OCI-LY7 (cell line): ENCODE results near the gene PCCA. TPM values are rescaled to one million over a fixed set of nuclear protein-coding genes. Genes with fewer than 3 reads are reported as not detected.
"Not testable (repeated sequence)": the region's sequence is repeated elsewhere in the genome, so short reads cannot be mapped to it uniquely, and the experiment has no call there.

Experiments used
- BruUV-seq: library from RNA; stranded (reverse); fragments of 400-500 nt; replicated peaks from 2 replicates; lab custom pipeline; 2021; lab: Mats Ljungman, UMichigan
- CTCF ChIA-PET: fragments of 300-600 bp; sonication (Branson Sonifier 250); formaldehyde crosslinking; loops from one replicate; lab custom pipeline; 2022; ENCODE audit warnings: antibody characterized with exemption; ENCODE audit not compliant: unreplicated experiment; lab: Charles Lee
- POLR2A ChIA-PET: fragments of 300-600 bp; sonication (Branson Sonifier 250); formaldehyde crosslinking; loops from one replicate; lab custom pipeline; 2022; ENCODE audit warnings: antibody characterized with exemption; lab: Charles Lee
- DNase-seq: peaks from one replicate; pipeline ENCODE4 v3.0.0-alpha.2; 2015; ENCODE audit warnings: low spot score
- H2AFZ ChIP-seq: fragments of 200-600 bp; sonication (generic), shearing (Covaris generic); 2 replicates; pipeline ENCODE4 v1.6.1; 2014; ENCODE audit warnings: mild to moderate bottlenecking, antibody characterized with exemption, low read length, moderate library complexity
- H3K27ac ChIP-seq: fragments of 200-600 bp; sonication (generic); 2 replicates; pipeline ENCODE4 v1.5.1; 2014; ENCODE audit warnings: mixed run types, low read depth, mild to moderate bottlenecking, moderate library complexity, low read length, inconsistent platforms; ENCODE audit not compliant: poor library complexity, severe bottlenecking
- H3K36me3 ChIP-seq: fragments of 200-600 bp; sonication (generic); 2 replicates; pipeline ENCODE4 v1.6.1; 2014; ENCODE audit warnings: mild to moderate bottlenecking, antibody characterized with exemption, low read length, moderate library complexity, mixed read lengths; ENCODE audit not compliant: insufficient read depth
- H3K4me1 ChIP-seq: fragments of 200-600 bp; sonication (generic); 2 replicates; pipeline ENCODE4 v1.5.1; 2014; ENCODE audit warnings: mild to moderate bottlenecking, low read length; ENCODE audit not compliant: insufficient read depth, poor library complexity, severe bottlenecking
- H3K4me2 ChIP-seq: fragments of 200-600 bp; sonication (generic); 2 replicates; pipeline ENCODE4 v1.6.1; 2014; ENCODE audit warnings: mild to moderate bottlenecking, low read length
- H3K4me3 ChIP-seq: fragments of 200-600 bp; sonication (generic); 2 replicates; pipeline ENCODE4 v1.5.1; 2014; ENCODE audit warnings: mild to moderate bottlenecking, low read depth, low read length; ENCODE audit not compliant: poor library complexity, severe bottlenecking
- H3K79me2 ChIP-seq: fragments of 200-600 bp; sonication (generic); 2 replicates; pipeline ENCODE4 v1.6.1; 2016; ENCODE audit warnings: low read depth, mild to moderate bottlenecking, low read length, moderate library complexity, mixed read lengths; ENCODE audit not compliant: insufficient read depth
- H3K9me2 ChIP-seq: fragments of 200-600 bp; sonication (generic); 2 replicates; pipeline ENCODE4 v1.6.1; 2016; ENCODE audit warnings: mild to moderate bottlenecking, low read length, mixed read lengths; ENCODE audit not compliant: insufficient read depth
- H3K9me3 ChIP-seq: fragments of 200-600 bp; sonication (generic); 2 replicates; pipeline ENCODE4 v1.6.1; 2014; ENCODE audit warnings: mild to moderate bottlenecking, mixed run types, low read length, mixed read lengths
- H4K20me1 ChIP-seq: fragments of 200-600 bp; sonication (generic); 2 replicates; pipeline ENCODE4 v1.6.1; 2014; ENCODE audit warnings: mild to moderate bottlenecking, antibody characterized with exemption, low read length, moderate library complexity, mixed read lengths; ENCODE audit not compliant: insufficient read depth
- EZH2phosphoT487 ChIP-seq: fragments of 200-600 bp; sonication (generic); IDR thresholded peaks from 2 replicates; pipeline ENCODE4 v1.6.1; 2018; ENCODE audit warnings: low read depth, borderline replicate concordance, mild to moderate bottlenecking, mixed run types, antibody characterized with exemption, low read length, moderate library complexity, mixed read lengths
- intact Hi-C: fragments of 100-400 bp; cut with micrococcal nuclease; formaldehyde crosslinking; loops from one replicate; pipeline ENCODE4 v1.10.0; 2022; ENCODE audit not compliant: unreplicated experiment
- total RNA-seq, 2 experiments: library from RNA; depleted of rRNA in 1 of 2; stranded (reverse); fragments of >200 nt in 1 of 2; shearing (Covaris generic) in 1 of 2; gene quantifications; 2 replicates each; pipeline ENCODE4 v1.2.3, GENCODE V29; 2014 to 2022
- TF ChIP-seq, protein P1 (sequence below): fragments of 200-600 bp; sonication (generic); conservative IDR thresholded peaks from 2 replicates; pipeline ENCODE4 v1.5.1; 2014; ENCODE audit warnings: mild to moderate bottlenecking, antibody characterized with exemption, low read length, moderate library complexity, mixed read lengths

PCCA gene
- total RNA-seq, 2 experiments from 2014 or later, result 2.7 to 7.2 TPM

DNA sequence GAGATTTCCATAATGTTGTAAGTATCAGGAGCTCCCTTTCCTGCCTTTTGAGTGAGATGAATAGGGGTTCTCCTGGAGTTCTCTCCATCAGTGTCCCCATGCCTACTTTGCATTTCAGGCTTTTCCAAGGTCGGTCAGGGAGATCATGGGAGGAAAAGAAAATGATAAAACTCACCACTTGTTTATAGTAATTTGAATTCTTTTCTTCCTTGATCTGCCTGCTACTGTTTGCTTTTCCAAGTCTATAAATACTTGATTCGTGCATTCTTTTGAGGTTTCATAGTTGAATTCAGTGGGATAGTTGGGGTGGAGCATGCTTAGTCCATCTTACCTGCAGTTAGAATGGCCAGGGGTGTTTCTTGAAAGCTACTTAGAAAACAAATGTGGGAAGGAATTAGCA lies 51.5 kb downstream of the PCCA start:
- CTCF ChIA-PET, result no interaction called here
- TF ChIP-seq, protein P1, sequence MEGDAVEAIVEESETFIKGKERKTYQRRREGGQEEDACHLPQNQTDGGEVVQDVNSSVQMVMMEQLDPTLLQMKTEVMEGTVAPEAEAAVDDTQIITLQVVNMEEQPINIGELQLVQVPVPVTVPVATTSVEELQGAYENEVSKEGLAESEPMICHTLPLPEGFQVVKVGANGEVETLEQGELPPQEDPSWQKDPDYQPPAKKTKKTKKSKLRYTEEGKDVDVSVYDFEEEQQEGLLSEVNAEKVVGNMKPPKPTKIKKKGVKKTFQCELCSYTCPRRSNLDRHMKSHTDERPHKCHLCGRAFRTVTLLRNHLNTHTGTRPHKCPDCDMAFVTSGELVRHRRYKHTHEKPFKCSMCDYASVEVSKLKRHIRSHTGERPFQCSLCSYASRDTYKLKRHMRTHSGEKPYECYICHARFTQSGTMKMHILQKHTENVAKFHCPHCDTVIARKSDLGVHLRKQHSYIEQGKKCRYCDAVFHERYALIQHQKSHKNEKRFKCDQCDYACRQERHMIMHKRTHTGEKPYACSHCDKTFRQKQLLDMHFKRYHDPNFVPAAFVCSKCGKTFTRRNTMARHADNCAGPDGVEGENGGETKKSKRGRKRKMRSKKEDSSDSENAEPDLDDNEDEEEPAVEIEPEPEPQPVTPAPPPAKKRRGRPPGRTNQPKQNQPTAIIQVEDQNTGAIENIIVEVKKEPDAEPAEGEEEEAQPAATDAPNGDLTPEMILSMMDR, result no peak
- TF ChIP-seq EZH2phosphoT487, result no peak

DNA sequence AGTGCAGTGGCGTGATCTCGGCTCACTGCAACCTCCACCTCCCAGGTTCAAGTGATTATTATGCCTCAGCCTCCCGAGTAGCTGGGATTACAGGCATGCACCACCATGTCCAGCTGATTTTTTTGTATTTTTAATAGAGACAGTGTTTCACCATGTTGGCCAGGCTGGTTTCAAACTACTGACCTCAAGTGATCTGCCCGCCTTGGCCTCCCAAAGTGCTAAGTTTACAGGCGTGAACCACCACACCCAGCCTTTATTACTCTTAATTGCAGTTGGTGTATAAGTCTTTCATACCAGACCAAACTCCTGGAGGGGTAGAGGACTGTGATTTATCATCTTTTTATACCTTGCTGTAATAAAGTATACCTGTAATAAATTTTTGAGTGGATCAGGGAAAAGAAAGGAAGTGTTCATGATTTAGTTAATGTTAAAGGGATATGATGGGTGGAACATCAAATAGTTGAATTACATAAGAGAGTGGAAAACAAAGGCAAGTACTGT lies 52.6 kb downstream of the PCCA start:
- H3K4me3 ChIP-seq, H3K4me2 ChIP-seq, H3K79me2 ChIP-seq, intact Hi-C loops, H2AFZ ChIP-seq, H3K36me3 ChIP-seq, H3K4me1 ChIP-seq, DNase-seq, H4K20me1 ChIP-seq, H3K9me3 ChIP-seq, BruUV-seq, H3K27ac ChIP-seq, H3K9me2 ChIP-seq, CTCF ChIA-PET, POLR2A ChIA-PET: not testable (repeated sequence)

More for the DNA sequence above, 51.5 kb downstream of the PCCA start:
- no TSS peak for BruUV-seq
- H3K4me2 ChIP-seq, result no peak overlapping the region
- no peaks in the 10 kb centered on the region for H3K36me3 ChIP-seq
- H2AFZ ChIP-seq, result no peak overlapping the region
- no peaks in the 10 kb centered on the region for H4K20me1 ChIP-seq
- H3K79me2 ChIP-seq, result no peaks in the 10 kb centered on the region
- no peaks in the 10 kb centered on the region for H3K9me2 ChIP-seq
- no peak for DNase-seq
- H3K9me3 ChIP-seq, result no peaks in the 10 kb centered on the region
- intact Hi-C loops, result no loop called here
- H3K4me1 ChIP-seq, result no peaks in the 10 kb centered on the region
- no peak overlapping the region for H3K4me3 ChIP-seq
- no peak overlapping the region for H3K27ac ChIP-seq
- POLR2A ChIA-PET, result no interaction called here

DNA sequence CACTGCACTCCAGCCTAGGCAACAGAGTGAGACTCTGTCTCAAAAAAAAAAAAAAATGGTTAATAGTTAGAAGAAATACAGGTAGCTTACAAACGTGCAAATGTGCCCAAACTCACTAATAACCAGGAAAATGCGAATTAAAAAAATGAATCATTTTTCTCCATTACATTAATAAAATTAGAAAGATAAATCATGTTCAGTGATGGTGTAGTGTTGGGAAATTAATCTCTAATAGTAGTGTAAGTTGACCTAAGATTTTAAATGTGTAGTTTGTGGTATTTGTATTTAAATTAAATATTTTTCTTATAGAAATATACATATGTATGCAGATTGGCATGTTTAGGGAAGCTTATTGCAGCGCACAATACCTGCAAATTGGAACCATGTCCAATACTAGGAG lies 57.6 kb downstream of the PCCA start:
- no peaks in the 10 kb centered on the region for H3K9me2 ChIP-seq
- no TSS peak for BruUV-seq
- DNase-seq, result no peak
- H4K20me1 ChIP-seq, result no peaks in the 10 kb centered on the region
- no peak overlapping the region for H2AFZ ChIP-seq
- no peak overlapping the region for H3K27ac ChIP-seq
- no peaks in the 10 kb centered on the region for H3K36me3 ChIP-seq
- POLR2A ChIA-PET, result no interaction called here
- CTCF ChIA-PET, result no interaction called here
- TF ChIP-seq, protein P1, result no peak
- intact Hi-C loops, result no loop called here
- H3K4me1 ChIP-seq, result no peaks in the 10 kb centered on the region
- H3K4me3 ChIP-seq, result no peak overlapping the region
- H3K4me2 ChIP-seq, result no peak overlapping the region
- no peaks in the 10 kb centered on the region for H3K79me2 ChIP-seq
- H3K9me3 ChIP-seq, result no peaks in the 10 kb centered on the region
